Raji (cell line): ENCODE results near the gene HS6ST2.

ENCODE experiments used
- POLR2A ChIP-seq: IDR thresholded peaks from 2 replicates; pipeline ENCODE4 v1.6.1; 2011; ENCODE audit warnings: low read depth, low read length, control low read depth; ENCODE audit not compliant: insufficient read depth

The HS6ST2 gene

GRCh38 chrX:132692526-132692925, 265.9 kb downstream of the HS6ST2 start:
- TF ChIP-seq POLR2A = no peak

DNA sequence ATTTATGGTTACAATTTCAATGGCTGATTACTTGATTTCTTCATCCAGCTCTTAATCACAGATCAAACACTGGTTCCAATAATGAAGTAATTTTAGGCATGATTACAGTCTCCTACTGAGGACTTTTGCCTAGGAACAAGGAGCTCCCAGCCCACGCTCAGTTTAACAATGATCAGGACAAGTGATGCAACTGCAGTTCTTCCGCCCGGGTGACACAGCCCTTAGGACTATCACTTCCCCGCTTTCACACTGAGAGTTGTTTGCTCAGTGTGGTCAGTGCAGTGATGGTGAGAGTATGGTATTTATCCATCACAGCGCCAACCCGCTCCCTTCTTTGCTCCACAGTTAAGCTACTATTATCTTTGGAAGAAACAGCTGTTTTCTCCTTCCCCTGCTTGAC, 266.4 kb downstream of the HS6ST2 start:
- TF ChIP-seq POLR2A = no peak

GRCh38 chrX:132689612-132690563, 268.5 kb downstream of the HS6ST2 start:
- TF ChIP-seq POLR2A = no peak

GRCh38 chrX:132685276-132685675, 273.2 kb downstream of the HS6ST2 start:
- no peak for TF ChIP-seq POLR2A

- TF ChIP-seq POLR2A = no peak
Measured at GRCh38 chrX:132677233-132677716, 281.2 kb downstream of the HS6ST2 start.

DNA sequence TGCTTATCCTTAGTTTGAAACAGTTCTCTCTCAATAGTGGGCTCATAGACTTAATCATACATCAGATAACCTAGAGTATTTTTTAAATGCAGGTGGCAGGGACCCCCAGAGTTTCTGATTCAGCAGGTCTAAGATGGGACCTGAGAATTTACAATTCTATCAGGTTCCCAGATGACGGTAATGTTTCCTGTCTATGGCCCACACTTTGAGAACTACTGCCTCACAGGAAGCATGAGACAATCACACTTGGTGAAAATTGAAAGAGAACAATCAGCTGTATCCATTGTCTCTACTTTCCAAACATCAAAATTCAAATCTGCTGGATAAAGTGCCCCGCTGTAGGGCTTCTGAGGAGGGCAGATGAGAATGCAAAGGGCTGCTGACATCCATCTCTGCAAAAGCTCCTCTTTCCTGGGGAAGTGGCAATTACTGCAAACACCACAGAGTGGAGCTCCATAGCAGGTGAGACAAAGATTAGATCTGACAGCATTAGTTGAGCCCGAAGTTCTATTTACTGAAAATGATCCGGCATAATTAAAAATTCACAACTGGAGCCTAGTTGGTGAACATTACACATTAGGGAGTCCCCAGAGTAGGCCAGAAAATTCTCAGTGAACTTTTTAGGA, 281.8 kb downstream of the HS6ST2 start:
- TF ChIP-seq POLR2A = no peak

- TF ChIP-seq POLR2A = no peak
Measured at GRCh38 chrX:132676102-132676501, 282.3 kb downstream of the HS6ST2 start.

DNA sequence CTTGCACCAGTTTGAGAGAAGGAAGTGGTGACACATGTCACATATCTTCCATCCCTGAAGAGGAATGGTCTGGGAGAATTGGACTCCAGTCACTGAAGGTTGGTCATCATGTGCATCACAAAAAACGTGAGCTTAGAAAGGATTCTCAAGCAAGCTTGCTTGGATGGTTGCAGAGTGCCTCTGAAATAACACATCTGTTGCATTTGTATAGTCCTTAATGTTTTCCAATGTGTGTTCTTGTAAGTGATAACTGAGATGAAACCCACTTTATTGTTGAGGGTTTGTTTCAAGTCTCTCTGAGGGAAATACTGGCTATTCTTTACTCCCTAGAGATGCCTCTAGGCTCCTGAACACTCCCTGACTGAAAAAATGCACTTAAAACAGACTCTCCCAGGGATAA, 285.1 kb downstream of the HS6ST2 start:
- TF ChIP-seq POLR2A = no peak

- no peak for TF ChIP-seq POLR2A
Measured at GRCh38 chrX:132671229-132671641, 287.2 kb downstream of the HS6ST2 start.

DNA sequence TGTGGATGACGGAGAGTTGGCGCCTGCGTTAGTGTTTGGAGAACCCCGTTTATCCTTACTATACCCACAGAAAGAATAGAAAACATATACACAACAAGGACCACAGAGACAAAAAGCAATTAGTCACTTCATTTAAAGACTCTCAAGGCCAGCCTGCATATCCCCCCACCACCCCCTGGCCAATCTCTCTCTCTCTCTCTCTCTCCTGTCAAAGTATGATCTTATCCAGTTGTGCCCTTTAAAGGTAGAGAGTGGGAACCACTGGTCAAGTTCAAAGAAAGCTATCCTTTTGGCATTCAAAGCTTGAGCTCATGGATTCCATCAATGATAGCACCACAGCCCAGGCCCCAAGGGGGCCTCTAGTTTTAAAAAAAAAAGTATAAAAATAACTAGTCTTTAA, 289.3 kb downstream of the HS6ST2 start:
- TF ChIP-seq POLR2A = no peak

DNA sequence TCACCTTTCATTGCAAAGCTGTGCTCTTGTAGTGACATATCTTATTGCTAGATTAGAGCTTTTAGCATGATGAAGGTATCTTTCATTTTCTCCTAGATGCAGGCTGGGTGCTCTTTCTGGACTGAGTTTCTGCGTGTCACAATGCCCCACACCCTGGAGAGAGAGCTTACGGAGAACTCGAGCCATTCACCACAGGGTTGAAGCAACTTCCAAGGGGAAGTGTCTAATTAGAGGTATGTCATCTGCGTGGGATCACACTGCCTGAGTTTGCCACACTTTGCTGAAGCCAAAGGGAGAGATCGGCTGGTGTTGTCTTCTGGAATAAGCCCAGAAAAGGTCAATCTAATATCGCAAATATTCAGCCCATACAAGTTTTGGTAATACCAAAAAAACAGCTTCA, 290.3 kb downstream of the HS6ST2 start:
- no peak for TF ChIP-seq POLR2A

- TF ChIP-seq POLR2A = no peak
Measured at GRCh38 chrX:132665676-132666075, 292.8 kb downstream of the HS6ST2 start.

DNA sequence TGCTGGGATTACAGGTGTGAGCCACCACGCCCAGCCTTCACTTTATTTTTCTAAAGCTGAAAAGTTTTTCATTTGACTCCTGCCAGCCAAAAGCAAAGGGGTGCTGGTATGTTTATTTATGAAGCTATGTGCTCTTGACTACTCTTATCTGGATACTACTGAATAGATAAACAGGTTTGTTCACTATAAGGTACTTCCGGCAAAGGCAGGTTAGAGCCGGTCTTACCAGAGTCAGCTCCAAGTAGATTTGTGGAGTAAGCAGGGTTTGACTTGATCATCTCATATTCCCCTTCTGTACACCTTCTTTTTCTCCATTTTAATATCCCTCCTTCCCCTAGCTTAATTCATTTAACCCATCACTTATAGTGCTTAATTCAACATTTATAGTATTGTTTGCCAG, 294.2 kb downstream of the HS6ST2 start:
- no peak for TF ChIP-seq POLR2A

- TF ChIP-seq POLR2A = no peak
Measured at GRCh38 chrX:132662844-132663243, 295.6 kb downstream of the HS6ST2 start.

- no peak for TF ChIP-seq POLR2A
Measured at GRCh38 chrX:132657876-132658275, 300.6 kb downstream of the HS6ST2 start.

GRCh38 chrX:132652871-132653270, 305.6 kb downstream of the HS6ST2 start:
- TF ChIP-seq POLR2A = no peak
